ENCODE measurements around the gene C1orf74. TPM values are rescaled to one million over a fixed set of nuclear protein-coding genes. Genes with fewer than 3 reads are reported as not detected.

Gene C1orf74
- total RNA-seq, 1 experiment from 2014 or later, result 4.8 TPM

GRCh38 chr1:209736490-209737117, 47.8 kb downstream of the C1orf74 start:
- in situ Hi-C loops (cut with HindIII; ENCODE audit: low pct_unique_long_range_greater_than_20kb, low sequenced_read_pairs), result no loop called here
- DNase-seq (ENCODE audit: low read depth, low spot score), result no peak

- in situ Hi-C loops (cut with HindIII; ENCODE audit: low pct_unique_long_range_greater_than_20kb, low sequenced_read_pairs), result no loop called here
- DNase-seq (ENCODE audit: low read depth, low spot score), result no peak
These were observed 50.8 kb downstream of the C1orf74 start for GRCh38 chr1:209733409-209734192.

- DNase-seq (ENCODE audit: low read depth, low spot score), result no peak
- in situ Hi-C loops (cut with HindIII; ENCODE audit: low pct_unique_long_range_greater_than_20kb, low sequenced_read_pairs), result no loop called here
These were observed 51.6 kb downstream of the C1orf74 start for GRCh38 chr1:209732725-209733124.

DNA sequence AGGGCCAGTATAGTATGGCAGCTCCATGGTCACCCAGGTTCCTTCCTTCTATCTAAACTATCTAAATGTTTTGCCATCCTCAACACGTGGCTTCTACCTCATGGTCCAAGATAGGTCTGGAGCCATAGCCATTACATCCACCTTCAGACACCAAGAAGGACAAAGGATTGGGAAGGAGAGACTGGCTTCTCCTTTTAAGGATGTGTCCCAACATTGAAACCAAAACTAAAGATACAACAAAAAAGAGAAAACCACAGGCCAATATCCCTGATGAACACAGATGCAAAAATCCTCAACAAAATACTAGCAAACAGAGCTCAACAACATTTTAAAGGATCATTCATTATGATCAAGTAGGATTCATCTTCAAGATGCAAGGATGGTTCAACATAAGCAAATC, 54.9 kb downstream of the C1orf74 start:
- DNase-seq (ENCODE audit: low read depth, low spot score), result no peak

More for the DNA sequence above, 54.9 kb downstream of the C1orf74 start:
- in situ Hi-C loops (cut with HindIII; ENCODE audit: low pct_unique_long_range_greater_than_20kb, low sequenced_read_pairs), result no loop called here

Other genes with a start within 250 kb of the C1orf74 start
- gene CAMK1G, start 200.8 kb downstream of the C1orf74 start, total RNA-seq (2014; rRNA removed; shearing (Covaris generic)), result not detected in 2 replicates
- gene LAMB3, start 132.1 kb downstream of the C1orf74 start, total RNA-seq (2014; rRNA removed; shearing (Covaris generic)), result 0.88 and 2.0 TPM in 2 replicates
- gene G0S2, start 109.1 kb downstream of the C1orf74 start, total RNA-seq (2014; rRNA removed; shearing (Covaris generic)), result 0.18 TPM in 1 of 2 replicates, not detected in the other
- gene HSD11B1, start 79.7 kb downstream of the C1orf74 start, total RNA-seq (2014; rRNA removed; shearing (Covaris generic)), result not detected in 2 replicates
- 0.61 TPM in 1 of 2 replicates, not detected in the other for gene TRAF3IP3, start 28.5 kb downstream of the C1orf74 start, total RNA-seq (2014; rRNA removed; shearing (Covaris generic))
- gene IRF6, start 21.6 kb upstream of the C1orf74 start, total RNA-seq (2014; rRNA removed; shearing (Covaris generic)), result not detected in 2 replicates
- gene UTP25, start 43.4 kb upstream of the C1orf74 start, total RNA-seq (2014; rRNA removed; shearing (Covaris generic)), result 17.0 and 18.0 TPM in 2 replicates
- 14.7 TPM in 2 replicates for gene SYT14, start 153.7 kb upstream of the C1orf74 start, total RNA-seq (2014; rRNA removed; shearing (Covaris generic))